HEK293 (cell line): ENCODE results near the gene ANTXR2.

Experiments
- CTCF ChIA-PET: fragments of 350-600 bp; formaldehyde crosslinking; extraction: SDS; loops from one replicate; lab custom pipeline; 2021; ENCODE audit warnings: antibody characterized with exemption; lab: Yijun Ruan, JAX
- POLR2A ChIA-PET: fragments of 300-600 bp; formaldehyde crosslinking; extraction: SDS; loops from one replicate; lab custom pipeline; 2020; ENCODE audit warnings: antibody characterized with exemption, inconsistent platforms; lab: Yijun Ruan, JAX
- H3K27ac ChIP-seq: fragments of 200-500 bp; sonication (Bioruptor generic); 2 replicates; pipeline ENCODE4 v1.5.1; 2014; ENCODE audit warnings: low read depth, low read length, control low read depth, inconsistent platforms; ENCODE audit errors: extremely low read depth
- H3K36me3 ChIP-seq, 2 experiments: fragments of 200-500 bp in 1 of 2; sonication (Bioruptor generic) in 1 of 2; 1 replicate in 1 of 2; 2 replicates in 1 of 2; pipeline ENCODE4 v1.5.1; 2014 to 2017; ENCODE audit warnings: inconsistent platforms in 2 of 2, low read length in 2 of 2; ENCODE audit not compliant: control insufficient read depth in 2 of 2, insufficient read depth in 1 of 2
- H3K4me1 ChIP-seq: fragments of 200-500 bp; sonication (Bioruptor generic); 2 replicates; pipeline ENCODE4 v1.5.1; 2014; ENCODE audit warnings: mild to moderate bottlenecking, low read length, inconsistent platforms; ENCODE audit not compliant: control insufficient read depth, insufficient read depth
- H3K4me3 ChIP-seq: 2 replicates; pipeline ENCODE4 v1.5.1; 2011; ENCODE audit warnings: low read depth, mild to moderate bottlenecking, control low read depth, low read length, moderate library complexity
- H3K9me3 ChIP-seq: fragments of 200-500 bp; sonication (Bioruptor generic); 2 replicates; pipeline ENCODE4 v1.5.1; 2014; ENCODE audit warnings: low read depth, low read length, inconsistent platforms; ENCODE audit not compliant: control insufficient read depth, insufficient read depth
- HOXD13 ChIP-seq: sonication (generic); formaldehyde crosslinking; IDR thresholded peaks from 2 replicates; pipeline ENCODE4 v1.8.0; 2022; ENCODE audit warnings: missing genetic modification reagents, borderline replicate concordance
- RBAK ChIP-seq: fragments of 450-650 bp; formaldehyde crosslinking; IDR thresholded peaks from 2 replicates; pipeline ENCODE4 v1.5.1; 2016; ENCODE audit warnings: missing biosample characterization, missing genetic modification characterization
- SALL2 ChIP-seq: fragments of 450-650 bp; formaldehyde crosslinking; IDR thresholded peaks from 2 replicates; pipeline ENCODE4 v1.5.0; 2017; ENCODE audit warnings: missing biosample characterization, mild to moderate bottlenecking, missing genetic modification characterization, borderline replicate concordance
- TCF7L2 ChIP-seq: IDR thresholded peaks from 2 replicates; pipeline ENCODE4 v1.6.1; 2011; ENCODE audit warnings: low read depth, mild to moderate bottlenecking, inconsistent platforms, low read length, moderate library complexity, borderline replicate concordance
- TRIM28 ChIP-seq: IDR thresholded peaks from 2 replicates; pipeline ENCODE4 v1.6.1; 2011; ENCODE audit warnings: low read length, control low read depth, borderline replicate concordance
- YY2 ChIP-seq: fragments of 450-650 bp; formaldehyde crosslinking; IDR thresholded peaks from 2 replicates; pipeline ENCODE4 v1.5.1; 2016; ENCODE audit warnings: missing biosample characterization, missing genetic modification characterization
- ZBTB21 ChIP-seq: fragments of 450-650 bp; formaldehyde crosslinking; IDR thresholded peaks from 2 replicates; pipeline ENCODE4 v1.5.1; 2017; ENCODE audit warnings: missing biosample characterization, missing genetic modification characterization
- ZNF10 ChIP-seq: fragments of 450-650 bp; formaldehyde crosslinking; IDR thresholded peaks from 2 replicates; pipeline ENCODE4 v1.5.1; 2017; ENCODE audit warnings: missing biosample characterization, missing genetic modification characterization
- ZNF239 ChIP-seq: fragments of 450-650 bp; formaldehyde crosslinking; IDR thresholded peaks from 2 replicates; pipeline ENCODE4 v1.5.1; 2016; ENCODE audit warnings: missing biosample characterization, missing genetic modification characterization
- ZNF311 ChIP-seq: fragments of 450-650 bp; formaldehyde crosslinking; IDR thresholded peaks from 2 replicates; pipeline ENCODE4 v1.5.1; 2017; ENCODE audit warnings: missing biosample characterization, missing genetic modification characterization, borderline replicate concordance
- ZNF354C ChIP-seq: fragments of 450-650 bp; formaldehyde crosslinking; IDR thresholded peaks from 2 replicates; pipeline ENCODE4 v1.5.1; 2016; ENCODE audit warnings: missing biosample characterization, missing genetic modification characterization, low read depth, borderline replicate concordance
- ZNF37A ChIP-seq: fragments of 450-650 bp; IDR thresholded peaks from 2 replicates; pipeline ENCODE4 v1.5.1; 2018; ENCODE audit warnings: missing biosample characterization, missing genetic modification characterization
- ZNF416 ChIP-seq: fragments of 450-650 bp; formaldehyde crosslinking; IDR thresholded peaks from 2 replicates; pipeline ENCODE4 v1.5.1; 2016; ENCODE audit warnings: missing biosample characterization, missing genetic modification characterization
- ZNF426 ChIP-seq: fragments of 450-650 bp; formaldehyde crosslinking; IDR thresholded peaks from 2 replicates; pipeline ENCODE4 v1.5.1; 2017; ENCODE audit warnings: missing biosample characterization, missing genetic modification characterization, mild to moderate bottlenecking, inconsistent platforms, moderate library complexity
- ZNF623 ChIP-seq: fragments of 450-650 bp; formaldehyde crosslinking; IDR thresholded peaks from 2 replicates; pipeline ENCODE4 v1.5.1; 2016; ENCODE audit warnings: missing biosample characterization, missing genetic modification characterization
- ZNF791 ChIP-seq: fragments of 450-650 bp; formaldehyde crosslinking; IDR thresholded peaks from 2 replicates; pipeline ENCODE4 v1.5.1; 2016; ENCODE audit warnings: missing biosample characterization, missing genetic modification characterization
- ZSCAN30 ChIP-seq: fragments of 450-650 bp; IDR thresholded peaks from 2 replicates; pipeline ENCODE4 v1.5.1; 2018; ENCODE audit warnings: missing biosample characterization, mild to moderate bottlenecking, missing genetic modification characterization, moderate library complexity
- TF ChIP-seq, protein P1 (sequence below): fragments of 450-650 bp; formaldehyde crosslinking; conservative IDR thresholded peaks from 2 replicates; pipeline ENCODE4 v1.5.1; 2016; ENCODE audit warnings: low read depth, missing biosample characterization, missing genetic modification characterization
- TF ChIP-seq, protein P2 (sequence below): fragments of 450-650 bp; formaldehyde crosslinking; IDR thresholded peaks from 2 replicates; pipeline ENCODE4 v1.5.0; 2017; ENCODE audit warnings: missing biosample characterization, missing genetic modification characterization, borderline replicate concordance
- TF ChIP-seq, protein P3 (sequence below): fragments of 450-650 bp; formaldehyde crosslinking; IDR thresholded peaks from 2 replicates; pipeline ENCODE4 v1.5.1; 2016; ENCODE audit warnings: missing biosample characterization, missing genetic modification characterization
- TF ChIP-seq, protein P4 (sequence below): fragments of 450-650 bp; formaldehyde crosslinking; IDR thresholded peaks from 2 replicates; pipeline ENCODE4 v1.5.1; 2016; ENCODE audit warnings: missing biosample characterization, missing genetic modification characterization, borderline replicate concordance

Gene ANTXR2

DNA sequence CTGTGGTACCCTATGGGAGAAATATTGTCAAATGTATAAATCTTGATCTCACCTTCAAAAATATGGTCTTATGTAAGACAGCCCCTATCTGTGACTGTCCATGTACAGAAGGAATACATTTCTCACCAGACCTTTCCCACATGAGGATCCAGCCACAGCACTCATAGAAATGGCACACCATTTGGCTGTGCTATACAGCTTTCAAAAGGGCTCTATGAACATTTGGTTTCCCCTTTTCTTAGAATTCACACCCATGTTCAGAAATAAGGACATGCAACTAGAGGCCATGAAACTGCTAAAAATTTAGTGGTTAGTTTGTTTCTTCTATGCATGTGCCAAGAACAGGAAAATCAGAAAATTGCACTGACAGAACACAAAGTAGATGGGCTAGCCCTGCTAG, 62.7 kb downstream of the ANTXR2 start (continued):
- TF ChIP-seq, protein P1, sequence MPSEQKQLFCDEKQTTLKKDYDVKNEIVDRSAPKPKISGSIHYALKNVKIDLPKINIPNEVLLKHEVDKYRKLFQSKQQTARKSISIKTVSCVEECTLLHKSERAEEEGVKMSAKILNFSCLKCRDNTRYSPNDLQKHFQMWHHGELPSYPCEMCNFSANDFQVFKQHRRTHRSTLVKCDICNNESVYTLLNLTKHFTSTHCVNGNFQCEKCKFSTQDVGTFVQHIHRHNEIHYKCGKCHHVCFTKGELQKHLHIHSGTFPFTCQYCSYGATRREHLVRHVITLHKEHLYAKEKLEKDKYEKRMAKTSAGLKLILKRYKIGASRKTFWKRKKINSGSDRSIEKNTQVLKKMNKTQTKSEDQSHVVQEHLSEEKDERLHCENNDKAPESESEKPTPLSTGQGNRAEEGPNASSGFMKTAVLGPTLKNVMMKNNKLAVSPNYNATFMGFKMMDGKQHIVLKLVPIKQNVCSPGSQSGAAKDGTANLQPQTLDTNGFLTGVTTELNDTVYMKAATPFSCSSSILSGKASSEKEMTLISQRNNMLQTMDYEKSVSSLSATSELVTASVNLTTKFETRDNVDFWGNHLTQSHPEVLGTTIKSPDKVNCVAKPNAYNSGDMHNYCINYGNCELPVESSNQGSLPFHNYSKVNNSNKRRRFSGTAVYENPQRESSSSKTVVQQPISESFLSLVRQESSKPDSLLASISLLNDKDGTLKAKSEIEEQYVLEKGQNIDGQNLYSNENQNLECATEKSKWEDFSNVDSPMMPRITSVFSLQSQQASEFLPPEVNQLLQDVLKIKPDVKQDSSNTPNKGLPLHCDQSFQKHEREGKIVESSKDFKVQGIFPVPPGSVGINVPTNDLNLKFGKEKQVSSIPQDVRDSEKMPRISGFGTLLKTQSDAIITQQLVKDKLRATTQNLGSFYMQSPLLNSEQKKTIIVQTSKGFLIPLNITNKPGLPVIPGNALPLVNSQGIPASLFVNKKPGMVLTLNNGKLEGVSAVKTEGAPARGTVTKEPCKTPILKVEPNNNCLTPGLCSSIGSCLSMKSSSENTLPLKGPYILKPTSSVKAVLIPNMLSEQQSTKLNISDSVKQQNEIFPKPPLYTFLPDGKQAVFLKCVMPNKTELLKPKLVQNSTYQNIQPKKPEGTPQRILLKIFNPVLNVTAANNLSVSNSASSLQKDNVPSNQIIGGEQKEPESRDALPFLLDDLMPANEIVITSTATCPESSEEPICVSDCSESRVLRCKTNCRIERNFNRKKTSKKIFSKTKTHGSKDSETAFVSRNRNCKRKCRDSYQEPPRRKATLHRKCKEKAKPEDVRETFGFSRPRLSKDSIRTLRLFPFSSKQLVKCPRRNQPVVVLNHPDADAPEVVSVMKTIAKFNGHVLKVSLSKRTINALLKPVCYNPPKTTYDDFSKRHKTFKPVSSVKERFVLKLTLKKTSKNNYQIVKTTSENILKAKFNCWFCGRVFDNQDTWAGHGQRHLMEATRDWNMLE, result no peak
- no peak for TF ChIP-seq ZNF791
- no peak for TF ChIP-seq TCF7L2
- no peak for TF ChIP-seq YY2
- TF ChIP-seq ZNF311 (tag by site-specific recombination), result no peak
- TF ChIP-seq ZNF239 (tag by site-specific recombination), result no peak
- TF ChIP-seq ZNF416 (tag by site-specific recombination), result no peak
- no peak for TF ChIP-seq ZBTB21 (tag by site-specific recombination)
- TF ChIP-seq SALL2, result no peak
- TF ChIP-seq, protein P2, sequence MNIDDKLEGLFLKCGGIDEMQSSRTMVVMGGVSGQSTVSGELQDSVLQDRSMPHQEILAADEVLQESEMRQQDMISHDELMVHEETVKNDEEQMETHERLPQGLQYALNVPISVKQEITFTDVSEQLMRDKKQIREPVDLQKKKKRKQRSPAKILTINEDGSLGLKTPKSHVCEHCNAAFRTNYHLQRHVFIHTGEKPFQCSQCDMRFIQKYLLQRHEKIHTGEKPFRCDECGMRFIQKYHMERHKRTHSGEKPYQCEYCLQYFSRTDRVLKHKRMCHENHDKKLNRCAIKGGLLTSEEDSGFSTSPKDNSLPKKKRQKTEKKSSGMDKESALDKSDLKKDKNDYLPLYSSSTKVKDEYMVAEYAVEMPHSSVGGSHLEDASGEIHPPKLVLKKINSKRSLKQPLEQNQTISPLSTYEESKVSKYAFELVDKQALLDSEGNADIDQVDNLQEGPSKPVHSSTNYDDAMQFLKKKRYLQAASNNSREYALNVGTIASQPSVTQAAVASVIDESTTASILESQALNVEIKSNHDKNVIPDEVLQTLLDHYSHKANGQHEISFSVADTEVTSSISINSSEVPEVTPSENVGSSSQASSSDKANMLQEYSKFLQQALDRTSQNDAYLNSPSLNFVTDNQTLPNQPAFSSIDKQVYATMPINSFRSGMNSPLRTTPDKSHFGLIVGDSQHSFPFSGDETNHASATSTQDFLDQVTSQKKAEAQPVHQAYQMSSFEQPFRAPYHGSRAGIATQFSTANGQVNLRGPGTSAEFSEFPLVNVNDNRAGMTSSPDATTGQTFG (tag by site-specific recombination), result no peak
- TF ChIP-seq ZNF10 (tag by site-specific recombination), result no peak
- TF ChIP-seq TRIM28, result no peak

DNA sequence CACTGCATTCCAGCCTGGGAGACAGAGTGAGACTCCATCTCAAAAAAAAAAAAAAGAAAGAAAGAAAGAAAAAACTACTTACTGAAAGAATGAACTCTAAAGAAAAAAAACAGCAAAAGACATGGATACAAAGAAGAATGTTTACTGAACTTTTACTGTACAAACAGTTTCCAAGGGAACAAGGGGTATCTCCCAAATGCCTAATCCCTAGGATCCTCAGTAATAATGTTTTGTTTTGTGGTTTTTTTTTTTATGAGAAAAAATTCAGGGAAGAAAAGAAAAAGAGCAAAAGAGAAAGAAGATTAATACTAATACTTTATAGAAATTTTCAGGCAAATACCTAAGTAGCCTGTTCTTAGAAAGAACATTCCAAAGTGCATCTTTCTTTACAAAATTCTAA, 63.2 kb downstream of the ANTXR2 start:
- no peak for TF ChIP-seq ZSCAN30 (tag by site-specific recombination)
- TF ChIP-seq ZNF623 (tag by site-specific recombination), result no peak
- CTCF ChIA-PET, result no interaction called here
- Histone ChIP-seq H3K4me3 (no peak overlapping the region), H3K4me1 (peaks cover 4% of the 10 kb centered on the region), H3K36me3 (no peaks in the 10 kb centered on the region), H3K9me3 (no peaks in the 10 kb centered on the region), H3K27ac (no peak overlapping the region)
- POLR2A ChIA-PET, result no interaction called here

DNA sequence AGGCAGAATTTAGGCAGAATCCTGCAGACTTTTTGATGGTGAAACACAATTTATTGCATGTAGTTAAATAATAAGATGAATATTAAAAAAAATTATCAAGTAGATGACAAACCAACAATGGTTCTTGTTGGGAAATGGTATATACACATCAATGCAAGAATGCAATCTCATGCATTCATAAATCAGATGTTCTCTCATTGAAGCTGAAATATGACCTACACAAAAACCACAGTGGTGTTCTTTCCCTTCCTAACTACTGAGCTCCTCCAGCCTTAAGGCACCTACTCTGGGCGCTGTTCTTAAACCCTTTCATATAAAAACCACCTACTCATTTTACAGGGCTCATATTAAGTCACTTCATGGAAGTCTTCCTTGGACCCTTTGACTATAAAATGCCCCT, 64.1 kb downstream of the ANTXR2 start:
- peaks cover 0 to 3% of the 10 kb centered on the region in 2 experiments; a peak in 1 of 3 replicates for H3K36me3 ChIP-seq
- ChIA-PET POLR2A (no interaction called here), CTCF (no interaction called here)
- H3K4me1 ChIP-seq, result peaks cover 4% of the 10 kb centered on the region
- H3K27ac ChIP-seq, result no peak overlapping the region
- H3K9me3 ChIP-seq, result no peaks in the 10 kb centered on the region
- H3K4me3 ChIP-seq, result no peak overlapping the region
- TF ChIP-seq ZNF354C (tag by site-specific recombination) (no peak), RBAK (tag by site-specific recombination) (no peak), ZNF37A (no peak), HOXD13 (no peak), ZNF426 (tag by site-specific recombination) (no peak)
- TF ChIP-seq, protein P3, sequence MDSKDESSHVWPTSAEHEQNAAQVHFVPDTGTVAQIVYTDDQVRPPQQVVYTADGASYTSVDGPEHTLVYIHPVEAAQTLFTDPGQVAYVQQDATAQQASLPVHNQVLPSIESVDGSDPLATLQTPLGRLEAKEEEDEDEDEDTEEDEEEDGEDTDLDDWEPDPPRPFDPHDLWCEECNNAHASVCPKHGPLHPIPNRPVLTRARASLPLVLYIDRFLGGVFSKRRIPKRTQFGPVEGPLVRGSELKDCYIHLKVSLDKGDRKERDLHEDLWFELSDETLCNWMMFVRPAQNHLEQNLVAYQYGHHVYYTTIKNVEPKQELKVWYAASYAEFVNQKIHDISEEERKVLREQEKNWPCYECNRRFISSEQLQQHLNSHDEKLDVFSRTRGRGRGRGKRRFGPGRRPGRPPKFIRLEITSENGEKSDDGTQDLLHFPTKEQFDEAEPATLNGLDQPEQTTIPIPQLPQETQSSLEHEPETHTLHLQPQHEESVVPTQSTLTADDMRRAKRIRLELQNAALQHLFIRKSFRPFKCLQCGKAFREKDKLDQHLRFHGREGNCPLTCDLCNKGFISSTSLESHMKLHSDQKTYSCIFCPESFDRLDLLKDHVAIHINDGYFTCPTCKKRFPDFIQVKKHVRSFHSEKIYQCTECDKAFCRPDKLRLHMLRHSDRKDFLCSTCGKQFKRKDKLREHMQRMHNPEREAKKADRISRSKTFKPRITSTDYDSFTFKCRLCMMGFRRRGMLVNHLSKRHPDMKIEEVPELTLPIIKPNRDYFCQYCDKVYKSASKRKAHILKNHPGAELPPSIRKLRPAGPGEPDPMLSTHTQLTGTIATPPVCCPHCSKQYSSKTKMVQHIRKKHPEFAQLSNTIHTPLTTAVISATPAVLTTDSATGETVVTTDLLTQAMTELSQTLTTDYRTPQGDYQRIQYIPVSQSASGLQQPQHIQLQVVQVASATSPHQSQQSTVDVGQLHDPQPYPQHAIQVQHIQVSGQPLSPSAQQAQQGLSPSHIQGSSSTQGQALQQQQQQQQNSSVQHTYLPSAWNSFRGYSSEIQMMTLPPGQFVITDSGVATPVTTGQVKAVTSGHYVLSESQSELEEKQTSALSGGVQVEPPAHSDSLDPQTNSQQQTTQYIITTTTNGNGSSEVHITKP, result no peak
- TF ChIP-seq, protein P4, sequence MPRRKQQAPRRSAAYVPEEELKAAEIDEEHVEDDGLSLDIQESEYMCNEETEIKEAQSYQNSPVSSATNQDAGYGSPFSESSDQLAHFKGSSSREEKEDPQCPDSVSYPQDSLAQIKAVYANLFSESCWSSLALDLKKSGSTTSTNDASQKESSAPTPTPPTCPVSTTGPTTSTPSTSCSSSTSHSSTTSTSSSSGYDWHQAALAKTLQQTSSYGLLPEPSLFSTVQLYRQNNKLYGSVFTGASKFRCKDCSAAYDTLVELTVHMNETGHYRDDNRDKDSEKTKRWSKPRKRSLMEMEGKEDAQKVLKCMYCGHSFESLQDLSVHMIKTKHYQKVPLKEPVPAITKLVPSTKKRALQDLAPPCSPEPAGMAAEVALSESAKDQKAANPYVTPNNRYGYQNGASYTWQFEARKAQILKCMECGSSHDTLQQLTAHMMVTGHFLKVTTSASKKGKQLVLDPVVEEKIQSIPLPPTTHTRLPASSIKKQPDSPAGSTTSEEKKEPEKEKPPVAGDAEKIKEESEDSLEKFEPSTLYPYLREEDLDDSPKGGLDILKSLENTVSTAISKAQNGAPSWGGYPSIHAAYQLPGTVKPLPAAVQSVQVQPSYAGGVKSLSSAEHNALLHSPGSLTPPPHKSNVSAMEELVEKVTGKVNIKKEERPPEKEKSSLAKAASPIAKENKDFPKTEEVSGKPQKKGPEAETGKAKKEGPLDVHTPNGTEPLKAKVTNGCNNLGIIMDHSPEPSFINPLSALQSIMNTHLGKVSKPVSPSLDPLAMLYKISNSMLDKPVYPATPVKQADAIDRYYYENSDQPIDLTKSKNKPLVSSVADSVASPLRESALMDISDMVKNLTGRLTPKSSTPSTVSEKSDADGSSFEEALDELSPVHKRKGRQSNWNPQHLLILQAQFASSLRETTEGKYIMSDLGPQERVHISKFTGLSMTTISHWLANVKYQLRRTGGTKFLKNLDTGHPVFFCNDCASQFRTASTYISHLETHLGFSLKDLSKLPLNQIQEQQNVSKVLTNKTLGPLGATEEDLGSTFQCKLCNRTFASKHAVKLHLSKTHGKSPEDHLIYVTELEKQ (tag by site-specific recombination), result no peak
